Stimulated activated CD8-positive, alpha-beta memory T cell treated with anti-CD3 and anti-CD28 coated beads, Interleukin-7, amount 100 ng/mL, for 4 hours (primary cell): ENCODE data around the gene LRRC61.
"Not testable (repeated sequence)": the region's sequence is repeated elsewhere in the genome, so short reads cannot be mapped to it uniquely, and the experiment has no call there.

Experiments used
- DNase-seq, 2 donors: peaks; one replicate each; pipeline ENCODE4 v3.0.0-alpha.2; 2020; ENCODE audit warnings: low read depth in 2 of 2

LRRC61 gene

DNA sequence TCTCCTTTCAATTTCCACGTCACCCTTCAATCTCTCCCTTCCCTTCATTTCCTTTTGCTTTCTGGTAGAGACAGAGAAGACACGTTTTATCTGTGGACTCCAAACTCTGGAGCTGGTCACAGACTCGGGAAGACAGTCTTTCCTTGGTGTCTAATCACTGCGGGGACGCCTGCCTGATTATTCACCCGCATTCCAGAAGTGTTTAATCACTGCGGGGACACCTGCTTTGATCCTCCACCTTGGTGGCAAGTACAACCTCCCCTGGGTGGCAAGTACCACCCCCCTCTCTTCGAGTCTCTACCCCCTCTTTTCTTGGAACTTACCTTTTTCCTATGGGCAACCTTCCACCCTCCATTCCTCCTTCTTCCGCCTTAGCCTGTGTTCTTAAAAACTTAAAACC lies 15.3 kb upstream of the LRRC61 start:
- DNase-seq = no peak

DNA sequence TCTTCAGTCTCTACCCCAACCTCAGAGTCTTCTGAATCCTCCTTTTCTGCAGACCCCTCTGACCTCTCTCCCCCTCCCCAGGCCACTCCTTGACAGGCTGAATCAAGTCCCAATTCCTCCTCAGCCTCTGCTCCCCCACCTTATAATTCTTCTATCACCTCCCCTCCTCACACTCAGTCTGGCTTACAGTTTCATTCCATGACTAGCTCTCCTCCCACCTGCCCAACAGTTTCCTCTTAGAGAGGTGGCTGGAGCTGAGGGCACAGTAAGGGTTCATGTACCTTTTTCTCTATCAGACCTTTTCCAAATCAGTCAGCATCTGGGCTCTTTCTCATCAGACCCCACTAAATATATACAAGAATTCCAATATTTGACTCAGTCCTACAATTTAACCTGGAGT lies 14.6 kb upstream of the LRRC61 start:
- DNase-seq = no peak

DNA sequence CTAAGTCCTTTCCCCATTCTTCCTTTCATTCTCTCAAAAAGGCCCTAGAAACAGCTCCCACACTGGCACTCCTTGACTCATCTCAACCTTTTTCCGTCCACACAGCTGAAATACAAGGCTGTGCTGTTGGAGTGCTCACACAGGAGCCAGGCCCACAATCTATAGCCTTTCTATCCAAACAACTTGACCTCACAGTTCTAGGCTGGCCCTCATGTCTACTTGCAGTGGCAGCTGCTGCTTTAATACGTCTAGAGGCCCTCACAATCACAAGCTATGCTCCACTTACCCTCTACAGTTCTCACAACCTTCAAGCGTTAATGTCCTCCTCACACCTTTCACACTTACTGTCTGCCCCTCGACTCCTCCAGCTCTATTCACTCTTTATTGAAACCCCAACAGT lies 12.0 kb upstream of the LRRC61 start:
- no peak for DNase-seq

DNA sequence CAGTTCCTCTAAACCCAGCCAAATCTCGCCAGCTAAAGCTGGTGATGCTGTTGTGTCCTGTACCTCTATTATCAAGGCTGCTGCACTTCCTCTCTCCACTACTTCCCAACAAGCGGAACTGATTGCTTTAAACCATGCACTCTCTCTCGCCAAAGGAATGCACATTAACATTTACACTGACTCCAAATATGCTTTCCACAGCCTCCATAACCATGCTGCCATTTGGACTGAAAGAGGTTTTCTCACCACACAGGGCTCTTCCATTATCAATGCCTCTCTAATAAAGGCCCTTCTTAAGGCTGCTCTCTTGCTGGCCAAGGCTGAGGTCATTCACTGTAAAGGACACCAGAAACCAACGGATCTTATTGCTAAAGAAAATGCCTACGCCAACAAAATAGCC lies 11.4 kb upstream of the LRRC61 start:
- no peak for DNase-seq

DNA sequence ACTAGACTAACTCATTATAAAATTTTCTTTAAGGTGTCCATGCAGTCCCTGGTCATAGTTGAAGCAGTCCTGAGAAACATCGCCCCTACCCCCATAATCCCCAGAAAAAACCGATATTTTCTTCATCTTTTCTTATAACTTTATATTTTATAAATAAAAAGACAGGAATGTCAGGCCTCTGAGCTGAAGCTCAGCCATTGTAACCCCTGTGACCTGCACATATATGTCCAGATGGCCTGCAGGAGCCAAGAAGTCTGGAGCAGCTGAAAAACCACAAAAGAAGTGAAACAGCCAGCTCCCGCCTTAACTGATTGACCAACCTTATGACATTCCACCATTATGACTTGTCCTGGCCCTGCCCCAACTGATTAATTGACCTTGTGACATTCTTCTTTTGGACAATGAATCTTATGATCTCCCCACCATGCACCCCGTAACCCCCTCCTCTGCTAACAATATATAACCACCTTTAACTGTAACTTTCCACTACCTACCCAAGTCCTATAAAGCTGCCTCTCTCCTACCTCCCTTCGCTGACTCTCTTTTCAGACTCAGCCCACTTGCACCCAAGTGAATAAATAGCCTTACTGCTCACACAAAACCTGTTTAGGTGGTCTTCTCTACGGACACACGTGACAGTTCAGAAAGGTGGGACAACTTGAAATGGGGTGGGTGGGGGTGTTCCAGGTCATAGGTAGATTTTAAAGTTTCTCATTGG lies 10.3 kb upstream of the LRRC61 start:
- not testable (repeated sequence) for DNase-seq

DNA sequence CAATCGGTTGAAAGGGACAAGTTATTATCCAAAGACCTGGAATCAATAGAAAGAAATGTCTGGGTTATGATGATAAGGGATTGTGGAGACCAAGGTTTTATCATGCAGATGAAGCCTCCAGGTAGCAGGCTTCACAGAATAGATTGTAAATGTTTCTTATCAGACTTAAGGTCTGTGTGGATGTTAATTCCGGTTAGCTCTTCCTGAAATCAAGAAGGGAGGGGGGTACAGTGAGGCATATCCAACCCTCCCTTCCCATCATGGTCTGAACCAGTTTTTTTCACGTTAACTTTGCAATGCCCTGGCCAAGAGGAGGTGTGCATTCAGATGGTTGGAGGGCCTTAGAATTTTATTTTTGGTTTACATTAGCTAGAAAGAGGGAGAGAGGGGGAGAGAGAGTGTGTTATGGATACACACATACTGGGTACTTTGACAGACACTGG lies 9.8 kb upstream of the LRRC61 start:
- DNase-seq = no peak

DNA sequence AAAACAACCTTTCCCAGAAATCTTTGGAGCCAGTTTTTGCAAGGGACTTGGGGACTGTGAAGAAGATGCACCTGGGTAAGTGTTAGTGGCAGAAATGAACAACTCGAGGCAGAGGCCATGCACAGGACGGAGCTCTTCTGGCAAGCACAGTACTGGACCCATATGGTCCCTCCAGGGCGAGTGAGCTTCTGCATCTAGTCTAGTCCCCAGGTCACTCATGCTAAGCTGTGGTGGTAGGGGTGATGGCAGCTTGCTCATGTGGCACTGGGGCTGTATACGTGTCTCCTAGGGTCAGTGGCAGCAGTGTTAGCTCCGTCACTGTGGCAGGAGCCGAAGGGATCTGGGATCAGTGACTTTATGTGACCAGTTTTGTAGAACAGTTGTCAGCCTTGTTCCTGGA lies 9.3 kb upstream of the LRRC61 start:
- DNase-seq = no peak

DNA sequence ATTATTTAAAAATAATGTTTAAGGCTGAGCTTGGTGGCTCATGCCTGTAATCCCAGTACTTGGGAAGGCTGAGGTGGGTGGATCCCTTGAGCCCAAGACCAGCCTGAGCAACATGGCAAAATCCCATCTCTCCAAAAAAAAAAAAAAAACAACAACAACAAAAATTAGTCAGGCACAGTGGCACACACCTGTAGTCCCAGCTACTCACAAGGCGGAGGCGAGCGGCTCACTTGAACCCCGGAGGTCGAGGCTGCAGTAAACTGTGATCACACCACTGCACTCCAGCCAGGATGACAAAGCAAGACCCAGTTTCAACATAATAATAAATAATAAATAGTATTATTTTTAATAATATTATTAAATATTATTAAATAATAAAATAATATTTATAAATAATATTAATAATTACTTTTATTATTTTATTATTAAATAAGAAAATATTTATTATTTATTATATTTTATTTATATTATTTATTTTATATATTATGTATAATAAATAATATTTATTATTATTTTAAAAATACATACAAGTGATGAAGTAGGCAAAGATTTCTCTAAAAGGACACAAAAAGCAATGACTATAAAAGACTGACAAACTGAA lies 8.4 kb upstream of the LRRC61 start:
- no peak for DNase-seq

DNA sequence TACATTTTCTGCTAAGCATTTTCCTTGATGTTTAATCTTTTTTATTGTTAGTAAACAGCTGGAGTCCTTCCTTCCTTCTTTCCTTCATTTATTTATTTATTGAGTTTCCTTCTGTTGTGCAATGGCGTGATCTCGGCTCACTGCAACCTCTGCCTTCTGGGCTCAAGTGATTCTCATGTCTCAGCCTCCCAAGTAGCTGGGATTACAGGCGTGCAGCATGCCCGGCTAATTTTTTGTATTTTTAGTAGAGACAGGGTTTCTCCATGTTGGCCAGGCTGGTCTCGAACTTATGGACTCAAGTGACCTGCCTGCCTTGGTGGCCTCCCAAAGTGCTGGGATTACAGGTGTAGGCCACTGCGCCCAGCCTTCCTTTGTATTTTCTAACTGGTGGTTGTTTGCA lies 6.2 kb upstream of the LRRC61 start:
- not testable (repeated sequence) for DNase-seq

DNA sequence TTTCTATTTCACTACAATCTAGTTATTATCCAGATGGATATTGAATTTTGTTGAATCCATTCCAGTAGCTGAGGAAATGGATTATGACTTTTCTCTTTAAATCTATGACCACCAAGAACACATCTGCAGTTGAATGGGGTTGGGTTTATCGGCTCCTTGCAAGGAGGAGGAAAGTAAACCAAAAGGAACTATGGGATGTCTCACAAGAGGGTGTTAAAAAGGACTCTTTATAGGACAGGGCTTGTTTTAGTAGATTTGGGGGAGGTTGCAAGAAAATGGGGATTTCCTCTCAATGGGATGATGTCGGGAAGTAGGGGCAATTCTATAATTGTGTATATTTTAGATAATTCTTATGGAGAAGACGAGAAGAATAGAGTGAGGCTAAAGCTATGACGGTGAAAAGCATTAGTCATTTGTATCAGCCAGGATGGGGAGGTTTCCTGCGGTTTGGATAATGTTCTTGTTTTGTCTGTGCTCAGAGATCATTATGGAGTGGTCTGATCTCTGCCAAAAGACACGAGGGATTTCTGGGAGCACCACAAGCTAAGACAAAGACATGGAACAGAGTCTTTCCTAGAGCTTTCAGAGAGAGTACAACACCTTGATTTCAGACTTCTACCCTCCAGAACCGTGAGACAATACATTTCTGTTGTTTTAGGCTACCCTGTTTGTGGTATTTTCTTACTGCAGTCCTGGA lies 5.3 kb upstream of the LRRC61 start:
- no peak for DNase-seq

DNA sequence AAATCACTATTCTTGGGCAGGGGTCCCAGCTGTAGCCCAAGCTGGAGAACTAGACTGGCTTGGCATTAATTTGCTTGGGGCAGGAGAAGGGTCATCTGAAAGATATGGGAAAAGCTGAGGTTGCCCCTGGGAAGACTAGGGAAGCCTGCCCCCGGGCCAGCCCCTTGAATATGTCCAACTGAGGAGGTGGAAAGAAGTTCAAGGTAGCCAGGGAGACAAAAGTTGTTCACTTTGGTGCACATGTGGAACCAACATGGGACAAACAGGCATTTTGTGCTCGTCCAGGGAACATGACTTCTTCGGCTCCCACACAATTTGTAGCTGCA lies 1.4 kb upstream of the LRRC61 start:
- DNase-seq = no peak

DNA sequence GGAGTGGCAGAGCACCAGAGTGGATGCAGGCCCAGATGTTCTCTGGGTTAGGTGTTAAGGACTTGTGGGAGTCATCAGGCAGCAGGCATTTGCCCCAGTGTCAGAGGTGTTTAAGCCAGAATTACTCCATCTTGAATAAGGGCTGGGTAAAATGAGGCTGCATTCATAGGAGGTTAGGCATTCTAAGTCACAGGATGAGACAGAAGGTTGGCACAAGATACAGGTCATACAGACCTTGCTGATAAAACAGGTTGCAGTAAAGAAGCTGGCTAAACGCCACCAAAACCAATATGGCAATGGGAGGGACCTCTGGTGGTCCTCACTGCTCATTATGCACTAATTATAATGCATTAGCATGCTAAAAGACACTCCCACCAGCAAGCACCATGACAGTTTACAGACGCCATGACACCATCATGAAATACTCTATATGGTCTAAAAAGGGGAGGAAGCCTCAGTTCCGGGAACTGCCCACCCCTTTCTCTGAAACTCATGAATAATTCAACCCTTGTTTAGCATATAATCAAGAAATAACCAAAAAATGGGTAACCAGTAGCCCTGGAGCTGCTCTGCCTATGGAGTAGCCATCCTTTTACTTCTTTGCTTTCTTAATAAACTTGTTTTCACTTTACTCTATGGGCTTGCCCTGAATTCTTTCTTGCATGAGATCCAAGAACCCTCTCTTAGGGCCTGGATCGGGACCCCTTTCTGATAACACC lies 882 bp upstream of the LRRC61 start:
- DNase-seq = peak; percentile 27 to 56

DNA sequence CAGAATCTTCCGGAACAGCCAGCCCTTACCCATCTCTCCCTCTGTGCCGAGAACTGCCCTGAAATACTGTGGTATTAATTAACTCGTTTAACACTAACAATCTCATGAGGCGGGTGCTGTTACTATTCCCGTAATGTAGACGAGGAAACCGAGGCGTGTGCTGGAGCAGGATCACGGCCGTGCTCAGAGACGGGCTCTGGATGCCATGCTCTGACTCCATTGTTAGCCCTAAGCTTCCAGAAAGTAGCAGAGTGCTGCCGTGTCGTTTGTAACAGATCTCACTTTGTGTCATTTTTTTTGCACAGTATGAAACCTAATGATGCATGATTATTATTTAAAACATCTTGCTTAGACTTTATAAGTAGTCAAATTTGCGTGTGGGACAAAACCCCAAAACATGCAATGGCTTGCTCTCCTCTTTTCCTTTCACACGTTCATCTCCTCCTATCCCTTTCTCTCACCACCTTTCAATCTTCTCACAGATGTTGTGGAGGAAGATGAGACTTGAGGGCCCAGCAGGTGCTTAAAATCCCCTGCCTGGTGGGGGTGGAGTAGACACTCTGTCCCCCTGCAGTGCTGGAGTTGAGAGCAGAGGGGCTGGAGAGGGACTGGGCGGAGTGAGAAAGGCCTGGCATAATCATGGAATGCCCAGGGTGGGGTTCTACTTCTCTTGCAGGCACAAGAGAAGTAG lies 672 bp downstream of the LRRC61 start:
- DNase-seq = no peak

DNA sequence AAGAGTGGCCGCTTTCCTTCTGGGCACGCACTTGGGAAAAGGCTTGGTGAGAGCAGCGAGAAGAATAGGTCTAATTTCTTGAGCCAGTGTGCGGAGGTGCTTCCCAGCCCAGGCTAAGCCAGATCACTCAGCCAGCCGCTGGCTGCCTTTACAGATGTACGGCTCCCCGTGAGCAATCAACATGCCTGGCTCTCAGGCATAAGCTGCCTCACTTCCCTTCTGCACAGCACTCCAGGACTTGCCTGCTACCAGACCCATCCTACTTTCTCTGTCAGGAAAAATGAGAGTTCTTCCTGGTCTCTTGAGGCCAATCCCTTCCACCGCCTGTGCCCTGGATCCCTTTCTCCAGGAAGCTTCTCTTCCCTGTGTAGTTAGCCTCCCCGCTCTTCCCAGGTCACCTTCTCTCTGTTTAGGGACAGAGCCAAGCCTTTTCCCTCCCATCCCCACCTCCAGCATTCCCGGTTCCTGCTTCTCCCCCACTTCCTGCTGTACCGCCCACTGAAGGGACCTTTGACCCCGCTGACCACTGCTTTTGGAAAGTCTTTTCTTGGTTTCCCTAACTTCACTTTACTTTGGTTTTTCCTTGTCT lies 1.3 kb downstream of the LRRC61 start:
- DNase-seq = no peak

DNA sequence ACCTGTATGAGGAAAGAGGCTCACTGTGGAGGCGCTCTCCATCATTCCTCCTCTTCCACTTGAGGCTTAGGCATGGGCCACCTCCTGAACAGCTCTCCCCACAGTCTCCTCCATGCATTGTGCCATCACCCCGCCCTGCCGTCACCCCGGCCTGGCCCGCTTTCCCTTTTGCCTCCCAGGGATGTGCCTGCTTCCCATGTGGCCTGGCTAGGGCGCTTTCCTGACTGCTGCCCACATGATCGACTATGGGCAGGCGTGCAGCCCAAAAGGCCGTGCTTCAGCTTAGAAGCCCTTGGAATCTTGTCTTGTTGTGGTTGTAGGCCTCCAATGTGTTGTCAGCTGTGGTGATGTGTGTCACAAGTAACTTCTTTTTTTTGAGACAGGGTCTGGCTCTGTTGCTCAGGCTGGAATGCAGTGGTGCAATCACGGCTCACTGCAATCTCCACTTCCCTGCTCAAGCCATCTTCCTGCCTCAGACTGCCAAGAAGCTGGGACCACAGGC lies 2.0 kb downstream of the LRRC61 start:
- DNase-seq = no peak

DNA sequence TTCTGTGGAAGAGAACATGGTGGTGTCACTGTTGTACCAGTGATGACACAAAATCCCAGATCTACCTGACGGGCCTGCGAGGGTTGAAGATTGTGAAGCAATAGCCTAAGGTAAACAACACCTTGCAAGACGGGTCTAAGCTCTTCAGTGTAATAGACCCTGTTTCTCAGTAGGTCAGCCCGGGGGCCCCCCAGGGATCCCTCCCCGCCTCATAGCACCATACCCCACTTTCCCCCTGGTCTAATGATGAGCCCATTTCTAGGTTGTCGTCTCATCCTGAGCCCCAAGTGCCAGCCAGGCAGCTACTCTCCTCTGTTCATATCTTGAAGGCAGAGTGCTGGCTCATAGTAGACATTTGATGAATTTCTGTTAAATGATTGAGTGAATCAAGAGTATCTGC lies 2.7 kb downstream of the LRRC61 start:
- no peak for DNase-seq

DNA sequence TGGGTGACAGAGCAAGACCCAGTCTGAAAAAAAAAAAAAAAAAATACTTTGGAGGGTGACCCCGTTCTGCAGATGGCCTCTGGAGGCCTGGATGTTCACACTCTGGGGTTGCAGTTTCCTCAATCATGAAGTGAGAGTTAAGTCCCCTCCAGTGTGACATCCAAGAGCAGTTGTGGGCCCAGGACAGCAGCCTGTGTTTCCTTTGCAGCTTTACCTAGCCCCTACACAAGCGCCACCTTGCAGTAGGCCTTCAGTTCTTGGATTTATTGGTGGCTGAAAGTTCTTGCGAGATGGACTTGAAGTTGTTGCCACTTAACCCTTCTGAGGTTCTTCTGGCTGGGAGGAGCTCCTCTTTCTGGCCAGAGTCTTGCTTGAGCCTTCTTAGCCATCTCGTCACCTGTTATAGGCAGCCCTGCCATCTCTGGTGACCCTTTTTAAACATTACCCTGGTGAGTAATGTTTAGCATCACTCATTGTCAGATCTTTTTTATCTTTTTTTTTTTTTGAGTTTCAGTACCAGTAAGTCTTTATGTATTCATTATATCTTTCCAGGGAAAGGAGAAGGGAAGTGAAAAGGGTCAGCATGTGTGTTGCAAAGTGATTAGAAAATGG lies 3.6 kb downstream of the LRRC61 start:
- DNase-seq = no peak

DNA sequence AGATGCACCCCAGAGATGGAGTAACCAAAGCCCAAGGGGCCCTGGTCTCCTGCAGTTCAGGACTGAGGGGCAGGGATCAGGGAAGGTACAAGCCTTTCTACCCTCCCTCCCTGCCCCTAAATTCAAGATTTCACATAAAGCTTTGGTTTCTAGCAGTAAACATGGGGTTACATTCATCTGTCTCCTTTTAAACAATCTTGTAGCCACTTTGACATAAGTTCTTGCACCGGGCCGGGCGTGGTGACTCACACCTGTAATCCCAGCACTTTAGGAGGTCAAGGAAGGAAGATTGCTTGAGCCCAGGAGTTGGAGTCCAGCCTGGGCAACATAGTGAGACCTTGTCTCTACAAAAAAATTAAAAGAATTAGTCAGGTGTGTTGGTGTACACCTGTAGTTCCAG lies 4.2 kb downstream of the LRRC61 start:
- no peak for DNase-seq

DNA sequence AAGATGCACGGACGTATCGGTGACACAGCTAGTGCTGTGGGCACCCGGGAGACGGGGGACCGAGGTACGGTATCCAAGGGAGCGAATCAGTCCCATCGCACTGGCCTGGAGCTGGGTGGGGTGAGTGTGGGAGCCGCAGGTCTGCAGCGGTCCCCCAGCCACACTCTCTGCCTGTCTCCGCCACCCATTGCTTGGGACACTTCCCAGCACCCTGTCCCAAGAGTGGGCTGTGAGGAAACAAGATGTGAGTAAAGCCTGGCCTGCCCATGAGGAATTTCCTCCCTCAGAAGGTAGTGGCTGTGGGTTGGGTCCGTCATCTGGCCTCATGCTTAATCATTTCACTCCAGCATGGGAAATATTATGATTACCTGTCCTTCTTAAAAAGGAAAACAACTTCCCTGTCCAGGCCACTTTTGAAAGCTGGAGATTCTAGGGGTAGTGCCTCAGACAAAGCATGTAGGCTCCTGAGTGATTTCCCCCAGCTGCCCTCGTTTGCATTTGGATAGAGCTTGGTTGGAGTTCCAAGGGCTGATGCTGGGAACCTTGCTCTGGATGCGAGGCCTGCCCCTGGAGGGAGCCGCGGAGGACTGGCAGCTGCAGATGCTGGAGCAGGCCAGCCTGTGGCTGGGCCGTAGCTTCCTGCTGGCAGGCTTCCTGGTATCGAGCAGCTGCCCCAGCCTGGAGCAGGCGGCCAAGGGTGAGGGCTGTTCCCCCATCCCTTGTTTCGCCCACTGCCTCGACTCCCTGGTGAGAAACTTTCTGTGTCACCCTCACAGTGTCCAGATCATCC lies 6.4 kb downstream of the LRRC61 start:
- no peak for DNase-seq

DNA sequence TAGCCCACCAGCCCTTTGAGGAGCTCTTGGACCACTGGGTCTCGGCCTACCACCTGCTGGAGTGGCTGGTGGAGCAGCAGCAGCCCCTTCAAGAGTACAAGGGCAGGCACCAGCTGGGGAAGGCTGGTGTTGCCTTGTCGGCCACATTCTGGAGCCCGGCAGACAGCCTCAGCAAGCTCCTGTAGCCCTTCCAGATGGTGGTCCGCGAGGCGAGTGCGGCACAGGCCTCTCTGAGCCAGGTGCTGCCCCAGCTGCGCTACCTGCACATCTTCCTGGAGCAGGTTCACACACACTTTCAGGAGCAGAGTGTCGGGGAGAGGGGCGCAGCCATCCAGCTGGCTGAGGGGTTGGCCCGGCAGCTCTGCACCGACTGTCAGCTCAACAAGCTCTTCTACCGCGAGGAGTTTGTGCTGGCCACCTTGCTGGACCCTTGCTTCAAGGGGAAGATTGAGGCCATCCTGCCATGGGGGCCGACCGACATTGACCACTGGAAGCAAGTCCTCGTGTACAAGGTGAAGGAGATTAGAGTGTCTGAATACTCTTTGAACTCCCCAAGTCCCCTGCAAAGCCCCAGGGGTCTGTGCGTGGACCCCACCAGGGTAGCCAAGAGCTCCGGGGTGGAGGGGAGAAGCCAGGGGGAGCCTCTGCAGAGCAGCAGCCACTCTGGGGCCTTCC lies 7.2 kb downstream of the LRRC61 start:
- DNase-seq = no peak
